Adrenal gland (tissue), 12 donors: Measurements from ENCODE around the gene PSMD13. TPM values are rescaled to one million over a fixed set of nuclear protein-coding genes. Genes with fewer than 3 reads are reported as not detected.

Experiments
- DNase-seq, 7 donors: peaks; one replicate each; pipeline ENCODE4 v3.0.0-alpha.2; 2019 to 2020
- H3K27ac ChIP-seq, 5 donors: fragments of 200-600 bp; sonication (generic) in 4 of 5; 1 replicate in 3 of 5; 2 replicates in 2 of 5; pipeline versions ENCODE4 v1.5.1 to v1.8.0; 2016 to 2020; ENCODE audit warnings: mild to moderate bottlenecking in 1 of 5
- H3K27me3 ChIP-seq: fragments of 200-600 bp; 2 replicates; pipeline ENCODE4 v1.8.0; 2021
- H3K36me3 ChIP-seq, 2 donors: fragments of 200-600 bp; replicated peaks in 1 of 2; 1 replicate in 1 of 2; 2 replicates in 1 of 2; pipeline versions ENCODE4 v1.5.1 to v1.8.0; 2018 to 2022
- H3K4me1 ChIP-seq, 2 donors: fragments of 200-600 bp; replicated peaks in 1 of 2; 1 replicate in 1 of 2; 2 replicates in 1 of 2; pipeline versions ENCODE4 v1.5.1 to v1.8.0; 2018 to 2021
- H3K4me3 ChIP-seq, 4 donors: fragments of 200-600 bp; sonication (generic) in 3 of 4; one replicate each; pipeline ENCODE4 v1.5.1; 2016 to 2018
- H3K9me3 ChIP-seq, 3 donors: fragments of 200-600 bp; sonication (generic) in 1 of 3; replicated peaks in 1 of 3; 1 replicate in 2 of 3; 2 replicates in 1 of 3; pipeline versions ENCODE4 v1.5.1 to v1.8.0; 2016 to 2021
- POLR2A ChIP-seq, 2 donors: fragments of 450-650 bp; IDR thresholded peaks; one replicate each; pipeline ENCODE4 v1.6.1; 2017; ENCODE audit warnings: antibody characterized with exemption in 2 of 2, mild to moderate bottlenecking in 2 of 2, moderate library complexity in 1 of 2
- WGBS, 4 donors: extraction: QIAGEN DNeasy Blood & Tissue Kit in 2 of 4; methylation state at CpG; one replicate each; pipeline versions ENCODE4 v1.1.5 to v1.1.7; 2013 to 2017; 5-methylcytosine and 5-hydroxymethylcytosine counted together
- intact Hi-C, 2 donors: fragments of 100-400 bp; cut with DNase I; formaldehyde crosslinking; loops; one replicate each; pipeline versions ENCODE4 v1.14.1 to v1.15.0; 2022 to 2023
- polyA plus RNA-seq, 3 donors: library from polyadenylated mRNA; stranded (reverse); fragments of 200-250 nt in 2 of 3; fragments of 350-450 nt in 1 of 3; fragmentation: Illumina TruSeq in 1 of 3; extraction: RNeasy Lipid Tissue Mini Kit (QIAGEN cat#74804) in 1 of 3; gene quantifications; one replicate each; pipeline ENCODE4 v1.2.3, GENCODE V29; 2013 to 2014
- total RNA-seq, 9 donors: library from RNA; depleted of rRNA in 4 of 9; stranded (reverse); fragments of >200 nt in 4 of 9; fragments of 120-200 nt in 1 of 9; fragmentation: NEBNext Ultra II Directional in 1 of 9; extraction: Animal tissue kit (Norgen Biotek cat#: 25700) in 1 of 9; gene quantifications; one replicate each; pipeline versions ENCODE4 v1.1.0 to v1.2.4, GENCODE V29; 2013 to 2023
- TF ChIP-seq, protein P1 (sequence below), 6 experiments: fragments of 450-650 bp in 4 of 6; fragments of 200-600 bp in 2 of 6; sonication (generic) in 1 of 6; IDR thresholded peaks; 1 replicate in 5 of 6; 2 replicates in 1 of 6; pipeline versions ENCODE4 v1.5.1 to v1.8.0; 2016 to 2021; ENCODE audit warnings: antibody characterized with exemption in 6 of 6, mild to moderate bottlenecking in 2 of 6, moderate library complexity in 1 of 6
- donor health status: healthy with polysubstance abuse.
- donor health status: Bipolar disorder and iron deficiency.
- donor health status: DM: yes; HTN: yes; CAD: no.
- donor health status: DM: no; HTN: no; CAD: no.
- donor health status: DM: no; HTN: no; CAD: no.
- donor health status: DM: yes; HTN: yes; CAD: no.

The PSMD13 gene
- total and polyA plus RNA-seq, 12 donors = 62.2 to 174 (median 89.4) TPM

DNA sequence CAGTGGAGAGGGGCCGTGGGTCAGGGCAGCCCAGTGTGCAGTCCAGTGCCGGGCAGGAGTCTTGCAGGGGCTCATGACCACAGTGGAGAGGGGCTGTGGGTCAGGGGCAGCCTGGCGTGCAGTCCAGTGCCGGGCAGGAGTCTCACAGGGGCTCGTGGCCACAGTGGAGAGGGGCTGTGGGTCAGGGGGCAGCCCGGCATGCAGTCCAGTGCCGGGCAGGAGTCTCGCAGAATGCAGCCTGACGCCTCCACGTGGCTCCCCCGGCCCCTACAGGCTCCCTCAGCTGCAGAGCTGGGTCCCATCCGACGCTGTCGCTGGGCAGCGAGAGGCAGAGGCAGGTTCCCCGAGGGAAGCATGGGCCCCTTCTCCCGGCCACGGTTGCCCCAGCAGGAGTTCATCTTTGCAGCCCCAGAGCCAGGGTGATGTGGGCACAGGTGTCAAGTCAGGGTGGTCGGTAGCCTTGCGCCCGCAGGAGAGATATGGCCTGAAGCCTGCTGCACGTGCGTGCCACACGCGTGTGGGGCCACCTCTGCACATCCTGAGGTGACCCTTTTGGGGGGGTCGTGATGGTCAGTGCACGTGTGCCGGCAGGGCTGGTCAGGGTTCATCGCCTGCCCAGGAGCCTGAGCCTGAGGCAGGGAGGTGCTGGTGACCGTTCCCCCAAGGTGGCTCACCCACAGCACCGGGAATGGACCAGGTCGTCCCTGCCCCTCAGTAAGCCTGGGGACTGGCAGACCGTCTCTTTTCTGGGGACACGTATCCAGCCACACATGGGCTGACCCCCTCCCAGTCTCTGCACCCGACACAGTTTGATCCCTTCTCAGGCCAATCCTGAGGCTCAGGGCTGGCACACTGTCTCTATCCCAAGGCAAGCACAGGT lies 59.6 kb downstream of the PSMD13 start:
- WGBS, 4 donors = 53 to 68% (median 63%) methylated on average over 2 to 35 of the region's 35 CpGs
- Histone ChIP-seq H3K4me3 (no peak overlapping the region), H3K27me3 (peaks cover 9% of the 10 kb centered on the region), H3K36me3 (no peaks in the 10 kb centered on the region), H3K27ac (no peak overlapping the region), H3K9me3 (no peaks in the 10 kb centered on the region), H3K4me1 (no peaks in the 10 kb centered on the region)
- no peak for DNase-seq
- no peak for TF ChIP-seq POLR2A (IDR thresholded peaks at IDR 0.05)
- TF ChIP-seq, protein P1, sequence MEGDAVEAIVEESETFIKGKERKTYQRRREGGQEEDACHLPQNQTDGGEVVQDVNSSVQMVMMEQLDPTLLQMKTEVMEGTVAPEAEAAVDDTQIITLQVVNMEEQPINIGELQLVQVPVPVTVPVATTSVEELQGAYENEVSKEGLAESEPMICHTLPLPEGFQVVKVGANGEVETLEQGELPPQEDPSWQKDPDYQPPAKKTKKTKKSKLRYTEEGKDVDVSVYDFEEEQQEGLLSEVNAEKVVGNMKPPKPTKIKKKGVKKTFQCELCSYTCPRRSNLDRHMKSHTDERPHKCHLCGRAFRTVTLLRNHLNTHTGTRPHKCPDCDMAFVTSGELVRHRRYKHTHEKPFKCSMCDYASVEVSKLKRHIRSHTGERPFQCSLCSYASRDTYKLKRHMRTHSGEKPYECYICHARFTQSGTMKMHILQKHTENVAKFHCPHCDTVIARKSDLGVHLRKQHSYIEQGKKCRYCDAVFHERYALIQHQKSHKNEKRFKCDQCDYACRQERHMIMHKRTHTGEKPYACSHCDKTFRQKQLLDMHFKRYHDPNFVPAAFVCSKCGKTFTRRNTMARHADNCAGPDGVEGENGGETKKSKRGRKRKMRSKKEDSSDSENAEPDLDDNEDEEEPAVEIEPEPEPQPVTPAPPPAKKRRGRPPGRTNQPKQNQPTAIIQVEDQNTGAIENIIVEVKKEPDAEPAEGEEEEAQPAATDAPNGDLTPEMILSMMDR (IDR thresholded peaks at IDR 0.05) = no peak
- intact Hi-C loops = loop anchor here (5.0 to 10.0 kb wide), 2 partner anchors 66 to 148 kb away; partner anchors contain the start of gene ANO9 (in 1 of the 2)

DNA sequence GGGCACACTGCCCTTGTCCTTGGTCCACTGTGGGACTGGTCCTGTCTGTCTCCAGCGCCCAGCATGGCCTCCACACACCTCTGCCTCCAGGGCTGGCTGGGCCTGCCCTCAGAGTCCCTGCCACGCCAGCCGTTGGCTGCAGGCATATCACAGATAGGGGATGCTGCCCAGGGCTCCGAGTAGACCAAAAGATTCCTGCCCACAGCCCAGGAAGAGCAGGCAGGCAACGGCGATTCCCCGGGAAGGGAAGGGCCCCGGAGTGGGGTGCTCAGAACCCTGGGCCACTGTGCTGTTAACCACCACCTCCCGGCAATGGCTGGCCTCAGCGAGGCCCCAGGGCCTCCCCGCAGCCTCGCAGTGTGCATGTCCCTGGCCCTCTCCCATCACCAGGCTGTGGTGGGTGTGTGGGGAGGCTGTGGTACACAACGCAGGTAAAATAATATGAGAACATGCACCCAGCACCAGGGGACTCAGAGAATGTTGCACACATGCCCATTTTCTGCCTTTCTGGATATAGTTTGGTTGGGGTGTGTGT lies 60.3 kb downstream of the PSMD13 start:
- H3K9me3 ChIP-seq = no peaks in the 10 kb centered on the region
- no peaks in the 10 kb centered on the region for H3K36me3 ChIP-seq
- no peak overlapping the region for H3K4me3 ChIP-seq
- peaks cover 9% of the 10 kb centered on the region for H3K27me3 ChIP-seq
- H3K27ac ChIP-seq = no peak overlapping the region
- no peak for TF ChIP-seq POLR2A (IDR thresholded peaks at IDR 0.05)
- TF ChIP-seq, protein P1 (IDR thresholded peaks at IDR 0.05) = no peak
- DNase-seq = no peak
- intact Hi-C loops = loop anchor here (5.0 to 10.0 kb wide), 2 partner anchors 65 to 148 kb away; partner anchors contain the start of gene ANO9 (in 1 of the 2)
- WGBS, 4 donors = 52 to 85% (median 68%) methylated on average over 5 to 13 of the region's 13 CpGs
- no peaks in the 10 kb centered on the region for H3K4me1 ChIP-seq

DNA sequence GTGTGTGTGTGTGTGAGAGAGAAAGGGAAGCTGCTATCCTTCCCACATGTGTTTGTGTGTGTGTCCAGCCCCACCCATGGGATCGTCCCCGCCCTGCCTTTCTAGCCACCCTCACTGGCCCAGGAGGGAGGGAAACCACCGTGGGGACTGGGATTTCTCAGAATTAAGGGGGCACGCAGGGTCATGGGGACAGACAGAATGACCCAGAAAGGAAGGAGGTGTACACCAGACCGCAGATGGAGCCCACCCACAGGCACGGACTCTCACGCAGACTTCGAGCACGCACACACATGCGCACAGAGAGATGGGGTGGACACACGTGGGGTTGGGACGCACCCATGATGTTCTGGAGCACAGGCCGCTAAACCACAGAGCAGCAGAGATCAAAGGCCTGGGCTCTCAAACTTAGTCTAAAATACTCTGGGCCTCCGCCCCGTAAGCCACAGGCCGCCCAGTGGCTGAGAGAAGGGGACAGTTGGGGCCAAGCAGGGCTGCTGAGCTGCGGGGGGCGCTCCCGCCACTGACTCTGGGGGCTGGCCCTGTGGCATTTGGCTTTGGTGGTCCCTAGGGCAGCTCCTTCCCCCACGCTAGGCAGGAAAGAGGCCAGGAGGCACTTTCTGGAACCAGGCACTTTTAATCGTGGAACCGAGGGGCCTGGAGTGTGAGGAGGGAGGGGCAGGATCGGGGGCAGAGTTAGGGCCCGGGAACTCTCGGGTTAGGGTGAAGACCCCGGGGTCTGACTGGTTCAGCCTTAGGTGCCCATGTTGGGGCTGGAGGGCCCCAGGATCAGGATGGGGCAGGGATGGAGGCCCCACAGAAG lies 61.0 kb downstream of the PSMD13 start:
- TF ChIP-seq, protein P1 (IDR thresholded peaks at IDR 0.05) = no peak
- TF ChIP-seq POLR2A (IDR thresholded peaks at IDR 0.05) = no peak
- Histone ChIP-seq H3K36me3 (no peaks in the 10 kb centered on the region), H3K4me1 (no peaks in the 10 kb centered on the region), H3K4me3 (no peak overlapping the region), H3K27me3 (peaks cover 9% of the 10 kb centered on the region), H3K27ac (no peak overlapping the region), H3K9me3 (no peaks in the 10 kb centered on the region)
- WGBS, 4 donors = 66 to 69% (median 69%) methylated on average over 23 to 26 of the region's 26 CpGs
- intact Hi-C loops = loop anchor here (5.0 to 10.0 kb wide), 2 partner anchors 65 to 147 kb away; partner anchors contain the start of gene ANO9 (in 1 of the 2)
- no peak for DNase-seq
